WTC11 (cell line): ENCODE measurements around the gene PDCD6IP. TPM values are rescaled to one million over a fixed set of nuclear protein-coding genes. Genes with fewer than 3 reads are reported as not detected.

Experiments used
- ATAC-seq: fragments of 200-7000 bp; cut with Tn5 transposase; 2 replicates; pipeline ENCODE4 v1.10.0; 2021; ENCODE audit warnings: mild to moderate bottlenecking, moderate library complexity
- CTCF ChIA-PET: fragments of 300-600 bp; sonication (Branson Sonifier 250); formaldehyde crosslinking; loops from one replicate; lab custom pipeline; 2021; ENCODE audit warnings: antibody characterized with exemption; lab: Charles Lee
- POLR2A ChIA-PET: fragments of 350-600 bp; sonication (Branson Sonifier 250); formaldehyde crosslinking; loops from one replicate; lab custom pipeline; 2021; ENCODE audit warnings: antibody characterized with exemption; lab: Charles Lee
- DNase-seq: peaks from one replicate; pipeline ENCODE4 v3.0.0; 2021; ENCODE audit warnings: low spot score
- H3K27ac Mint-ChIP-seq: 2 replicates; pipeline ENCODE4 v1.8.0; 2021; ENCODE audit warnings: mixed read lengths
- H3K27me3 Mint-ChIP-seq: 2 replicates; pipeline ENCODE4 v1.8.0; 2021; ENCODE audit warnings: low read depth, mild to moderate bottlenecking, moderate library complexity, mixed read lengths
- H3K36me3 Mint-ChIP-seq: 2 replicates; pipeline ENCODE4 v1.8.0; 2021; ENCODE audit warnings: mixed read lengths
- H3K4me1 Mint-ChIP-seq: 2 replicates; pipeline ENCODE4 v1.8.0; 2022; ENCODE audit warnings: mixed read lengths
- H3K4me3 Mint-ChIP-seq: 2 replicates; pipeline ENCODE4 v1.8.0; 2021; ENCODE audit warnings: mild to moderate bottlenecking, moderate library complexity, mixed read lengths
- H3K9me3 Mint-ChIP-seq: 2 replicates; pipeline ENCODE4 v1.8.0; 2021; ENCODE audit warnings: mixed read lengths
- AR ChIP-seq: fragments of 250-450 bp; sonication (Bioruptor Pico); IDR thresholded peaks from 2 replicates; pipeline ENCODE4 v1.9.0; 2021; ENCODE audit warnings: mild to moderate bottlenecking
- ATF2 ChIP-seq: sonication (generic); formaldehyde crosslinking; IDR thresholded peaks from 2 replicates; pipeline ENCODE4 v1.8.1; 2022; ENCODE audit warnings: low read depth, missing genetic modification reagents, borderline replicate concordance
- ESRRA ChIP-seq: sonication (generic); formaldehyde crosslinking; IDR thresholded peaks from 2 replicates; pipeline ENCODE4 v1.8.1; 2022; ENCODE audit warnings: mild to moderate bottlenecking, missing genetic modification reagents, borderline replicate concordance
- FOXP1 ChIP-seq: sonication (generic); formaldehyde crosslinking; IDR thresholded peaks from 2 replicates; pipeline ENCODE4 v1.8.0; 2022; ENCODE audit warnings: missing genetic modification reagents, mild to moderate bottlenecking, moderate library complexity, borderline replicate concordance
- GRHL2 ChIP-seq: fragments of 250-450 bp; sonication (Bioruptor Pico); IDR thresholded peaks from 2 replicates; pipeline ENCODE4 v1.8.0; 2022; ENCODE audit warnings: mild to moderate bottlenecking, moderate library complexity; ENCODE audit not compliant: insufficient replicate concordance, severe bottlenecking
- JUN ChIP-seq: sonication (generic); formaldehyde crosslinking; IDR thresholded peaks from 2 replicates; pipeline ENCODE4 v1.8.0; 2023; ENCODE audit warnings: mild to moderate bottlenecking, missing genetic modification reagents
- KAT7 ChIP-seq: sonication (generic); formaldehyde crosslinking; IDR thresholded peaks from 2 replicates; pipeline ENCODE4 v1.8.1; 2023; ENCODE audit warnings: missing genetic modification reagents, mild to moderate bottlenecking, borderline replicate concordance
- MXD4 ChIP-seq: fragments of 250-450 bp; sonication (Bioruptor Pico); IDR thresholded peaks from 2 replicates; pipeline ENCODE4 v1.8.0; 2021; ENCODE audit warnings: mild to moderate bottlenecking, moderate library complexity, borderline replicate concordance
- NFYB ChIP-seq: sonication (generic); formaldehyde crosslinking; conservative IDR thresholded peaks from 2 replicates; pipeline ENCODE4 v1.8.0; 2022; ENCODE audit warnings: low read depth, missing genetic modification reagents
- PRRX2 ChIP-seq: fragments of 250-450 bp; sonication (Bioruptor Pico); IDR thresholded peaks from 2 replicates; pipeline ENCODE4 v1.8.0; 2021; ENCODE audit warnings: mild to moderate bottlenecking
- TCF7 ChIP-seq: sonication (generic); formaldehyde crosslinking; IDR thresholded peaks from 2 replicates; pipeline ENCODE4 v1.8.0; 2022; ENCODE audit warnings: mild to moderate bottlenecking, low read depth, missing genetic modification reagents, moderate library complexity
- TEAD1 ChIP-seq: sonication (generic); formaldehyde crosslinking; IDR thresholded peaks from 2 replicates; pipeline ENCODE4 v1.8.0; 2022; ENCODE audit warnings: mild to moderate bottlenecking, missing genetic modification reagents
- USF1 ChIP-seq: sonication (generic); formaldehyde crosslinking; IDR thresholded peaks from 2 replicates; pipeline ENCODE4 v1.8.0; 2022; ENCODE audit warnings: mild to moderate bottlenecking, missing genetic modification reagents
- ZNF281 ChIP-seq: sonication (generic); formaldehyde crosslinking; IDR thresholded peaks from 2 replicates; pipeline ENCODE4 v1.8.0; 2023; ENCODE audit warnings: mild to moderate bottlenecking, missing genetic modification reagents
- ZNF317 ChIP-seq: sonication (generic); formaldehyde crosslinking; IDR thresholded peaks from 2 replicates; pipeline ENCODE4 v1.8.1; 2023; ENCODE audit warnings: low read depth, mild to moderate bottlenecking, moderate library complexity, missing genetic modification reagents, borderline replicate concordance
- ZNF416 ChIP-seq: fragments of 250-450 bp; sonication (Bioruptor Pico); IDR thresholded peaks from 2 replicates; pipeline ENCODE4 v1.9.0; 2021; ENCODE audit warnings: mild to moderate bottlenecking, inconsistent platforms
- total RNA-seq: library from RNA; stranded (reverse); gene quantifications from 3 replicates; pipeline ENCODE4 v1.2.3, GENCODE V29; 2021
- TF ChIP-seq, protein P1 (sequence below): sonication (generic); formaldehyde crosslinking; IDR thresholded peaks from 2 replicates; pipeline ENCODE4 v1.8.0; 2022; ENCODE audit warnings: missing genetic modification reagents
- TF ChIP-seq, protein P2 (sequence below): sonication (generic); formaldehyde crosslinking; IDR thresholded peaks from 2 replicates; pipeline ENCODE4 v1.8.1; 2023; ENCODE audit warnings: mild to moderate bottlenecking, missing genetic modification reagents

Gene PDCD6IP
- total RNA-seq, 1 experiment from 2014 or later, result 173 TPM

- ChIA-PET CTCF (interaction anchor here (0.7 to 1.3 kb wide), 5 partner anchors 9 to 417 kb away, joined by 3 to 4 read pairs (median 3); partner anchors contain the start of gene PDCD6IP), POLR2A (no interaction called here)
- DNase-seq (no peak), ATAC-seq (peak; percentile 17)
- Mint-ChIP-seq H3K9me3 (no peaks in the 10 kb centered on the region), H3K27ac (no peak overlapping the region), H3K4me1 (peaks cover 26% of the 10 kb centered on the region), H3K36me3 (no peaks in the 10 kb centered on the region), H3K4me3 (no peak overlapping the region), H3K27me3 (no peaks in the 10 kb centered on the region)
- TF ChIP-seq ZNF317 (CRISPR knock-in tag), result no peak
Observed at GRCh38 chr3:33789183-33789954, 9.1 kb upstream of the PDCD6IP start.

GRCh38 chr3:33790091-33790490, 8.3 kb upstream of the PDCD6IP start:
- H3K27ac Mint-ChIP-seq, result no peak overlapping the region
- ChIA-PET POLR2A (no interaction called here), CTCF (no interaction called here)
- ATAC-seq, result no peak
- no peak overlapping the region for H3K4me3 Mint-ChIP-seq
- H3K27me3 Mint-ChIP-seq, result no peaks in the 10 kb centered on the region
- no peak for DNase-seq
- no peaks in the 10 kb centered on the region for H3K9me3 Mint-ChIP-seq
- no peaks in the 10 kb centered on the region for H3K36me3 Mint-ChIP-seq
- TF ChIP-seq JUN (CRISPR knock-in tag), result no peak
- no peak for TF ChIP-seq MXD4
- no peak for TF ChIP-seq KAT7 (CRISPR knock-in tag)
- TF ChIP-seq, protein P1, sequence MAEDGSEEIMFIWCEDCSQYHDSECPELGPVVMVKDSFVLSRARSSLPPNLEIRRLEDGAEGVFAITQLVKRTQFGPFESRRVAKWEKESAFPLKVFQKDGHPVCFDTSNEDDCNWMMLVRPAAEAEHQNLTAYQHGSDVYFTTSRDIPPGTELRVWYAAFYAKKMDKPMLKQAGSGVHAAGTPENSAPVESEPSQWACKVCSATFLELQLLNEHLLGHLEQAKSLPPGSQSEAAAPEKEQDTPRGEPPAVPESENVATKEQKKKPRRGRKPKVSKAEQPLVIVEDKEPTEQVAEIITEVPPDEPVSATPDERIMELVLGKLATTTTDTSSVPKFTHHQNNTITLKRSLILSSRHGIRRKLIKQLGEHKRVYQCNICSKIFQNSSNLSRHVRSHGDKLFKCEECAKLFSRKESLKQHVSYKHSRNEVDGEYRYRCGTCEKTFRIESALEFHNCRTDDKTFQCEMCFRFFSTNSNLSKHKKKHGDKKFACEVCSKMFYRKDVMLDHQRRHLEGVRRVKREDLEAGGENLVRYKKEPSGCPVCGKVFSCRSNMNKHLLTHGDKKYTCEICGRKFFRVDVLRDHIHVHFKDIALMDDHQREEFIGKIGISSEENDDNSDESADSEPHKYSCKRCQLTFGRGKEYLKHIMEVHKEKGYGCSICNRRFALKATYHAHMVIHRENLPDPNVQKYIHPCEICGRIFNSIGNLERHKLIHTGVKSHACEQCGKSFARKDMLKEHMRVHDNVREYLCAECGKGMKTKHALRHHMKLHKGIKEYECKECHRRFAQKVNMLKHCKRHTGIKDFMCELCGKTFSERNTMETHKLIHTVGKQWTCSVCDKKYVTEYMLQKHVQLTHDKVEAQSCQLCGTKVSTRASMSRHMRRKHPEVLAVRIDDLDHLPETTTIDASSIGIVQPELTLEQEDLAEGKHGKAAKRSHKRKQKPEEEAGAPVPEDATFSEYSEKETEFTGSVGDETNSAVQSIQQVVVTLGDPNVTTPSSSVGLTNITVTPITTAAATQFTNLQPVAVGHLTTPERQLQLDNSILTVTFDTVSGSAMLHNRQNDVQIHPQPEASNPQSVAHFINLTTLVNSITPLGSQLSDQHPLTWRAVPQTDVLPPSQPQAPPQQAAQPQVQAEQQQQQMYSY, result no peak
- TF ChIP-seq ATF2 (CRISPR knock-in tag), result no peak
- no peak for TF ChIP-seq PRRX2
- TF ChIP-seq, protein P2, sequence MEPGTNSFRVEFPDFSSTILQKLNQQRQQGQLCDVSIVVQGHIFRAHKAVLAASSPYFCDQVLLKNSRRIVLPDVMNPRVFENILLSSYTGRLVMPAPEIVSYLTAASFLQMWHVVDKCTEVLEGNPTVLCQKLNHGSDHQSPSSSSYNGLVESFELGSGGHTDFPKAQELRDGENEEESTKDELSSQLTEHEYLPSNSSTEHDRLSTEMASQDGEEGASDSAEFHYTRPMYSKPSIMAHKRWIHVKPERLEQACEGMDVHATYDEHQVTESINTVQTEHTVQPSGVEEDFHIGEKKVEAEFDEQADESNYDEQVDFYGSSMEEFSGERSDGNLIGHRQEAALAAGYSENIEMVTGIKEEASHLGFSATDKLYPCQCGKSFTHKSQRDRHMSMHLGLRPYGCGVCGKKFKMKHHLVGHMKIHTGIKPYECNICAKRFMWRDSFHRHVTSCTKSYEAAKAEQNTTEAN (CRISPR knock-in tag), result no peak
- no peak for TF ChIP-seq AR (CRISPR knock-in tag)
- TF ChIP-seq GRHL2, result no peak
- peaks cover 32% of the 10 kb centered on the region for H3K4me1 Mint-ChIP-seq

GRCh38 chr3:33791477-33792166, 6.8 kb upstream of the PDCD6IP start:
- H3K4me3 Mint-ChIP-seq, result no peak overlapping the region
- CTCF ChIA-PET, result no interaction called here
- H3K27ac Mint-ChIP-seq, result no peak overlapping the region
- ATAC-seq (no peak), DNase-seq (no peak)
- H3K9me3 Mint-ChIP-seq, result no peaks in the 10 kb centered on the region
- H3K4me1 Mint-ChIP-seq, result peaks cover 31% of the 10 kb centered on the region
- POLR2A ChIA-PET, result no interaction called here
- no peaks in the 10 kb centered on the region for H3K36me3 Mint-ChIP-seq
- no peaks in the 10 kb centered on the region for H3K27me3 Mint-ChIP-seq
- no peak for TF ChIP-seq ESRRA (CRISPR knock-in tag)
- no peak for TF ChIP-seq ZNF416 (CRISPR knock-in tag)
- TF ChIP-seq FOXP1 (CRISPR knock-in tag), result no peak
- no peak for TF ChIP-seq USF1
- no peak for TF ChIP-seq ZNF281 (CRISPR knock-in tag)
- TF ChIP-seq TEAD1 (CRISPR knock-in tag), result no peak
- no peak for TF ChIP-seq TCF7 (CRISPR knock-in tag)
- TF ChIP-seq NFYB, result no peak
